AG10803 (cell line): ENCODE results near the gene RPRD2.
A peak's percentile ranks its signal among the peaks of the same experiment; 100 is the strongest.

Experiments
- DNase-seq: peaks from one replicate; pipeline ENCODE4 v3.0.0; 2010; ENCODE audit warnings: low read depth
- H3K4me3 ChIP-seq: 2 replicates; pipeline ENCODE4 v1.5.1; 2011; ENCODE audit warnings: mild to moderate bottlenecking, low read length, control low read depth
- TF ChIP-seq, protein P1 (sequence below): conservative IDR thresholded peaks from 2 replicates; pipeline ENCODE4 v1.5.1; 2011; ENCODE audit warnings: mild to moderate bottlenecking, low read length, control low read depth, inconsistent platforms

The RPRD2 gene

DNA sequence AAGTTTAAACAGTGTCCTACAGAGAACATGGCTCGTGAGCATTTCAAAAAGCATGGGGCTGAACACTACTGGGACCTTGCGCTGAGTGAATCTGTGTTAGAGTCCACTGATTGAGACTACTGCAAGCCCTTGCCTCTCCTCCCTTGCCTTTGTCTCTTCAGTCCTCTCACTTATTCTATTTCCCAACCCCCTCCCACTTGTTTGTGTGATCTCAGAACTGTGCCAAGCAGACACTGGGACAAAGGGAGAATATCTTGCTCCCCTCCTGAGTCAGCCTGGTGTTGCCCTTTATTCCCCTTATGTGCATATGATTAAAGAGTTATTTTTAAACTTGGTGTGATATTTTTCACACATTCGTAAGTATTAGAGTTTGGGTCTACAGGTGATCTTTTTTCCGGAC, 11.1 kb upstream of the RPRD2 start:
- no peak overlapping the region for H3K4me3 ChIP-seq
- TF ChIP-seq, protein P1, sequence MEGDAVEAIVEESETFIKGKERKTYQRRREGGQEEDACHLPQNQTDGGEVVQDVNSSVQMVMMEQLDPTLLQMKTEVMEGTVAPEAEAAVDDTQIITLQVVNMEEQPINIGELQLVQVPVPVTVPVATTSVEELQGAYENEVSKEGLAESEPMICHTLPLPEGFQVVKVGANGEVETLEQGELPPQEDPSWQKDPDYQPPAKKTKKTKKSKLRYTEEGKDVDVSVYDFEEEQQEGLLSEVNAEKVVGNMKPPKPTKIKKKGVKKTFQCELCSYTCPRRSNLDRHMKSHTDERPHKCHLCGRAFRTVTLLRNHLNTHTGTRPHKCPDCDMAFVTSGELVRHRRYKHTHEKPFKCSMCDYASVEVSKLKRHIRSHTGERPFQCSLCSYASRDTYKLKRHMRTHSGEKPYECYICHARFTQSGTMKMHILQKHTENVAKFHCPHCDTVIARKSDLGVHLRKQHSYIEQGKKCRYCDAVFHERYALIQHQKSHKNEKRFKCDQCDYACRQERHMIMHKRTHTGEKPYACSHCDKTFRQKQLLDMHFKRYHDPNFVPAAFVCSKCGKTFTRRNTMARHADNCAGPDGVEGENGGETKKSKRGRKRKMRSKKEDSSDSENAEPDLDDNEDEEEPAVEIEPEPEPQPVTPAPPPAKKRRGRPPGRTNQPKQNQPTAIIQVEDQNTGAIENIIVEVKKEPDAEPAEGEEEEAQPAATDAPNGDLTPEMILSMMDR = no peak
- no peak for DNase-seq

DNA sequence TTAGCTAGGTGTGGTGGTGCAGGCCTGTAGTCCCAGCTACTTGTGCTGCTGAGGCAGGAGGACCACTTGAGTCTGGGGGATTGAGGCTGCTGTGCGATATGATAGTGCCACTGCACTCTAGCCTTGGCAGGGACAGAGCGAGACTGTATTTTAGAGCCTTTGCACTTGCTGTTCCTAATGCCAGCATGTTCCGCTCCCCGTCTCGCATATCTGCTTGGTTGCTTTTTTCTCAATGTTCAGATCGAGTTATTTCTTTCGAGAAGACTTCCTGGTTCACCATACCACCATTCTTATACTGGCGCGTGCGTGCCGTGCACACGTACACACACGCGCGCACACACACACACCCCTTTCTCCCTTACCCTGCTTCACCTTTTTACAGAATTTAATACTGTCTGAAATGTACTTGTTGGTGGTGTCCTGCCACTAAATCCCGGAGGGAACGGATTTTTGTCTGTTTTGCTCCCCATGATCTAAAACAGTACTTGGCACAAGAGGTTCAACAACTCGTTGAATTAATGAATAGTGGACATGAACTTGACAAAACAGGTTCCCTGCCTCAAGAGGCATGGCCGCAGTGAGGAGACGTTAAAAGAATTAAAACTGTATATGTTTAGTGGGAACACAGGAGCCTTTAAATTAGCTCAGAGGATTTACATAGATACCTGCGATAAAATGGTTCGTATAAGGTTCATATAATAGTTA, 1.1 kb upstream of the RPRD2 start:
- H3K4me3 ChIP-seq = peak overlapping the region; percentile 90
- DNase-seq = peak; percentile 13
- TF ChIP-seq, protein P1 = no peak

DNA sequence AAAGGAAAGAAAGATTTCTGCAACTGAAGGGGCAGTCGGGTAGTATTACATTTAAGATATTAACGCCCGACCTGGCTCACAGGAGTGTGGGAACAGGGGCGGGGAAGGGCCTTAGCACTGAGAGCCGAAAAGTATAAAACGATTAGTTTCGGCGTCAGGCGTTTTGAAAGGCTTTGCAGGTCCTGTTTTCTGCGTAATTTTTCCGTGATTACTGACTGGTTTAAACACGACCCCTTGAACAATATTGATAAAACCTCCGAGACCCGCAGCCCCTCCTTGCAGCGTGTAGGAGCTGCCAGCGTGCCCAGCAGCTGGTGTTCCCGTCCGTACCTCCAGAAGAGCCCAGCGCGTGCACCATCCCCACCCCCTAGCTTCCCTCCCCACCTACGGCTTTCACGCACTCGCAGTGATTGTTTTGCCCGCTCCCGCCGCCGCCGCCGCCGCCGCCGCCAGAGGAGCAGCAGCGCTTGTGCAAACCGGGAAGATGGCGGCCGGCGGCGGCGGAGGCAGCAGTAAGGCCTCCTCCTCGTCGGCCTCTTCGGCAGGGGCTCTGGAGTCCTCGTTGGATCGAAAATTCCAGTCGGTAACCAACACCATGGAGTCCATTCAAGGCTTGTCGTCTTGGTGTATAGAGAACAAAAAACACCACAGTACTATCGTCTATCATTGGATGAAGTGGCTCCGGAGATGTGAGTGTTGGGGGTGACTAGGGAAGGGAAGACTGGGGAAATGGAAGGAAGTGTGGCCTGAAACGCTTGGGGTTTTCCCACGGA, 470 bp downstream of the RPRD2 start:
- peak overlapping the region; percentile 90 for H3K4me3 ChIP-seq
- TF ChIP-seq, protein P1 = no peak; the same call in 1 of the 2 replicates
- peak; percentile 80 for DNase-seq

DNA sequence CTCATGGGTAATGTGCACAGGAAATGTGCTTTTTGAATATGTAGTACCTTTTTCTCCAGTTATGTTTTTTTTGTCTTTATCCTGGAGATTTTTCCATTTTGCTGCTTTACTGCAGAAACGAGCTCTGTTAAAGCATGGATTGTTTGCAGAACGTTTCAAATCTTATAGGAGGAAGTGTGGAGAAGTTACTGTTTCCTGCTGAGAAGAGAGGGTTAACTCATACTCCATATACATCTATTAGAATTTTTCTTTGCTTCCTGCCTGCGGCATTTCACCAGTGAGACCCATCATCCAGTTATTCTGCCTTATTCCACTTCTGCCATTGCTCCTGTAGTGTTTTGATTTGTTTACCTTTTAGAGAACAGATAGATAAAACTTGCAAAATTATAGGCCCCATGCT, 2.0 kb downstream of the RPRD2 start:
- DNase-seq = no peak
- TF ChIP-seq, protein P1 = no peak

DNA sequence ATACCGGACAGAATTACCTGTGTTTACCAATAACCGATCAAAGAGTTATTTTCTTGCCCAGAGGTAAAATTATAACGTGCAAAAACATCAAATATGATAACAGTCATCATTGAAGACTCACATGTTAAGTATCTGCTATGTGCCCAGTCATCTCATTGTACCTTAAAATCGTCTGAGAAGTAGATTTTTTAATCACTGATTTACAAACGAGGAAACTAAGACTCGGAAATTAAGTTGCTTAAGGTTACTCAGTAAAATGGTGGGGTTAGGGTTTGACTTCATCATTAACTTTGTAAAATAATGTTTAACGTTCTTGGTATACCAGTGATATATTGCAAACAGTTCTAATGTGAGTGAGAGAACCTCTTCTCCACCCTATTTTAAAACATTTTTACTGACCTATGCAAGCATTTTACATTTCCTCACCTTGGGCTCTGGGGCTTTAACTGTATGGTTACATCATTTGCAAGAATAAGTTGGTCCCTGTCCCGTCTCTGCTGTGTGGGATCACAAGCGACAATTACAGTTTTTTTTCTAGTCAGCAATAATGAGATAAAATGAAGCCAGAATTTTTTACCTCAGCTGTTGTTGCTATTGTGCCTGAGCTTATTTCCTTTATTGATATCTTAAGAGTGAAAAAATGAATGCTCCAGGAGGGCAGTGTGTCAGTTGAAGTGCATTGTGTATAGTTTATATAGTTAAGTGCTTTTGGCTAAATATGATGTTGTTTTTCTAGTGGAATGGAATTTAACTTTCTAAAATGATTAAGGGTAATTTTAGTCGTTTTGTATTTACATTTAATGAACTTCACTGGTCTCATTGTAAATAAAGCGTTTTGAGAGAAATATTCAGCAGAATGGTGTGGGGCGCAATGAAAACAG, 2.7 kb downstream of the RPRD2 start:
- TF ChIP-seq, protein P1 = no peak
- H3K4me3 ChIP-seq = peak overlapping the region; percentile 90
- DNase-seq = peak; percentile 26

More for the DNA sequence above, 2.0 kb downstream of the RPRD2 start:
- peak overlapping the region; percentile 90 for H3K4me3 ChIP-seq

DNA sequence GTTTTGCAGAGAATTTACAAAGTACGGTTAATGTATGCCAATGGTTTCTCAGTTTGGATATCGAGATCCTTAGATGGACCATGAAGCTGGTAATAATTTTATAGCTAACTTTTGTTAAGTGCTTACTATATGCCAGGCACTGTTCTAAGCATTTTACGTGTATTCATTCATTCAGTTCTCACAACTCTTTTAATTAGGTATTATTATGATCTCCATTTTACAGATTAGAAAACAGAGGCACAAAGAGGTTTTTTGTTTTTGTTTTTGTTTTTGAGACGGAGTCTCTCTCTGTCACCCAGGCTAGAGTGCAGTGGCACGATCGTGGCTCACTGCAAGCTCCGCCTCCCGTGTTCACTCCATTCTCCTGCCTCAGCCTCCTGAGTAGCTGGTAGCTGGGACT, 7.2 kb downstream of the RPRD2 start:
- no peak for DNase-seq
- H3K4me3 ChIP-seq = no peak overlapping the region
- TF ChIP-seq, protein P1 = no peak
